Raji (cell line): ENCODE results near the gene SMIM44.

Experiments
- POLR2A ChIP-seq: IDR thresholded peaks from 2 replicates; pipeline ENCODE4 v1.6.1; 2011; ENCODE audit warnings: low read depth, low read length, control low read depth; ENCODE audit not compliant: insufficient read depth

The SMIM44 gene

GRCh38 chr19:3521104-3521445 lies 37.8 kb upstream of the SMIM44 start:
- TF ChIP-seq POLR2A, result no peak

DNA sequence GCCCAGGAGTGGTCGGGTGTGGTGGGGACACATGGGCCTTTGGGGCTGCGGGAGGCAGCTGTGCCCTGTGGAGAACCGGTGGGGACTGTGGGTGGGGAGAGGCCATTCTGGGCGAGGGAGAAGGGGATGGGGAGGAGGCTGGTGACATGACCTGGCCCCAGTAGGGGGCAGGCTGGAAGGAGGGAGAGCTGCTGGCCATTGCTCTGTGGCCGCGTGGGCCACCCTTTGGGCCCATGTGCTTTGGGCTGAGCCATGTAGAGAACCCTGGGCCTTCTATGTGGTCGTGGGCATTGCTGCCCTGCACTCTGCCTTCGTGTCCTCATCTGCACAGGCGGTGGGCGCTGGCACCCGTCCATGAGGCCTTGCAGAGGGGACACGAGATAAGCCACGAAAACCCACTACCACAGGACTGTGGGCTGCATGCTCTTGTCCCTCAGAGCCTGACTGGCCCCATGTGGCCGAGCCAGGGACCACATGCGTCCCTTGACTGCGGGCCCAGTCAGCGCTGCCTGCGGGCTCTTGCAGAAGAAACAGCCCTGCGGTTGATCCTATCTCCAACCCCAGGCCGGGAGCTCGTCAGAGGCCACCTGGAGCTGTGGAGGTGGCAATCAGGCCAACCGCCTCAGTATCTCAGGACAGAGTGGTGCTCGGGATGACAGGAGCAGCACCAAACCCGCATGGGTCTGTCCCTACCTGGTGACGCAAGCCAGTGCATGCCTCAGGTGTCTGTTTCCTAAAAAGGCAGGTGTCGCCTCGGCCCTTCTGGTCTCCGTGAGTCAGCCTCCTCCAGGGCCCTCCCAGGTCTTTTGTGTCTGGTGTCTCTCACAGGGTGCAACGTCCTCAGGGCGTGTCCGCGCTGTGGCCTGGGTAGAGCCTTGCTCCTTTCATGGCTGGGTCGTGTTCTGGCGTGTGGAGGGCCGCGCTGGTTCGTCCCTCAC lies 37.2 kb upstream of the SMIM44 start:
- no peak for TF ChIP-seq POLR2A

- no peak for TF ChIP-seq POLR2A
Observed at GRCh38 chr19:3519126-3519525, 35.9 kb upstream of the SMIM44 start.

DNA sequence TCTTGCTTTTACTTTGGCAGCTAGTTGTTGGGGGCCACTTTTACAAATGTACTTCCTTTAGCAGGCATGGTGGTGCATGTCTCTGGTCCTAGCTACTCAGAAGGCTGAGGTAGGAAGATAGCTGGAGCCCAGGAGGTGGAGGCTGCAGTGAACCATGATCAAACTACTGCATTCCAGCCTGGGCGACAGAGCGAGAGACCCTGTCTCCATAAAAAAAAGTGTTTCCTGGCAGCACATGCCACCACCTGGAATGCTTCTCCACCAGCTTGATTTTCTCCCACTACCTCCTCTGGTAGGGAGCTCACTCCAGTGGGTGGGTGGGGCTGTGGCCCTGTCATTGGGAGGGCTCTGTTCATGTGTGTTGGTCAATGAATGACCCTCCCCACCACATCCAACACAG lies 35.4 kb upstream of the SMIM44 start:
- TF ChIP-seq POLR2A, result no peak

DNA sequence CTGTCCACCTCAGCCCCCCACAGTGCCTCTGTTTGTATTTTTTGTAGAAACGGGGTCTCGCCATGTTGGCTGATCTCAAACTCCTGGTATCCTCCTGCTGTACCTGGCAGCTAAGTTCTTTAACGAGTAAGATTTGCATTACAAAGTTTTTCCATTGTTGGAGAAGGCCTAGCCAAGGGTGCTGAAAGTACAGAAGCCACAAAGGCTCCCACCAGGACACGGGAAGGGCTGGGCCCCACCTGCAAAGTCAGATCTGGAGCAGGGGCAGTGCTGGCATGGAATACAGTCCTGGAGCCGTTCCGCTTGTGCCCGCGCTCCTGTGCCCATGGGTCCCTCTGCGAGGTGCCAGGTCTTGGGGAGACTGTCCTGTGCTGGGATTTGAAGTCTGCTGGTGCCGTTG lies 35.0 kb upstream of the SMIM44 start:
- no peak for TF ChIP-seq POLR2A

- TF ChIP-seq POLR2A, result no peak
Observed at GRCh38 chr19:3517638-3518037, 34.4 kb upstream of the SMIM44 start.

DNA sequence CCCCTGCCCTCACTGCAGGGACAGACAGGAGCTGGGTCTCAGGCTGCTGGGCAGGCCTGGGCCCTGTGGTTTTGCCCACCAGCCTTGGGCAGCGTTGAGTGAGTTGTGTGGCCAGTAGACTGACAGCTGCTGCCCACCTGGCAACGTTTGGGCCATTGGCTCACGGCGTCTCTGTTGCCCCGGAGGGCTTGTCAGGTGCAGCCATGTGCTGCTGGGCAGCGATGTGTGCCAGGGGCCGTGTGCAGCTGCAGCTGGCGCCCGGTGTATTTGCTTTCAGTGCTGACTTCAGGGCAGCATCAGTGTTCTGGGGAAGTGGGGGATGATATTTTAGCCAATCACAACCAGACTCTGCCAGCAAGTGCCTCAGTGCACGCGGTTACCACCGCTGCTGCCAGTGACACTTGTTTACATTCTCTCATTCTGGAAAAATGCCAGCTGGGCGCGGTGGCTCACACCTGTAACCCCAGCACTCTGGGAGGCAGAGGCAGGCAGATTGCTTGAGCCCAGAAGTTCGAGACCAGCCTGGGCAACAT lies 33.5 kb upstream of the SMIM44 start:
- no peak for TF ChIP-seq POLR2A

- TF ChIP-seq POLR2A, result no peak
Observed at GRCh38 chr19:3515891-3516422, 32.7 kb upstream of the SMIM44 start.

DNA sequence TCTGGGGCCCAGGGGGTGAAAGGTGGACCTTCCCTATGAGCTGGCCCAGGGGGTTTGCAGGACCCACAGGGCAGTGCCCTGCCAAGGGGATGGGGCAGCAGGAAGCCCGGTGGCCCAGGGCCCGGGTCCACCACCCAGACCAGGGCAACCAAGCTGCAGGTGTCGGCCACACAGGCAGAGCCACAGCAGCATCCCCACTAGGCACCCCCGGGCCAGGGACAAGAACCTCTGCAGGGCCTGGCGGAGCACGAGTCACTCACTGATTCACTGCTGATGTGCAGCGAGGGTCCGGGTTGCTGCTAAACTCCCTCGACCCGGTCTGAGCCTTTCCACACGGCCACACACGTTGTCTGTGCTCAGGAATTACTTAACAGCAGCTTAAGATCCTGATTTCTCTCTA lies 31.7 kb upstream of the SMIM44 start:
- TF ChIP-seq POLR2A, result no peak

DNA sequence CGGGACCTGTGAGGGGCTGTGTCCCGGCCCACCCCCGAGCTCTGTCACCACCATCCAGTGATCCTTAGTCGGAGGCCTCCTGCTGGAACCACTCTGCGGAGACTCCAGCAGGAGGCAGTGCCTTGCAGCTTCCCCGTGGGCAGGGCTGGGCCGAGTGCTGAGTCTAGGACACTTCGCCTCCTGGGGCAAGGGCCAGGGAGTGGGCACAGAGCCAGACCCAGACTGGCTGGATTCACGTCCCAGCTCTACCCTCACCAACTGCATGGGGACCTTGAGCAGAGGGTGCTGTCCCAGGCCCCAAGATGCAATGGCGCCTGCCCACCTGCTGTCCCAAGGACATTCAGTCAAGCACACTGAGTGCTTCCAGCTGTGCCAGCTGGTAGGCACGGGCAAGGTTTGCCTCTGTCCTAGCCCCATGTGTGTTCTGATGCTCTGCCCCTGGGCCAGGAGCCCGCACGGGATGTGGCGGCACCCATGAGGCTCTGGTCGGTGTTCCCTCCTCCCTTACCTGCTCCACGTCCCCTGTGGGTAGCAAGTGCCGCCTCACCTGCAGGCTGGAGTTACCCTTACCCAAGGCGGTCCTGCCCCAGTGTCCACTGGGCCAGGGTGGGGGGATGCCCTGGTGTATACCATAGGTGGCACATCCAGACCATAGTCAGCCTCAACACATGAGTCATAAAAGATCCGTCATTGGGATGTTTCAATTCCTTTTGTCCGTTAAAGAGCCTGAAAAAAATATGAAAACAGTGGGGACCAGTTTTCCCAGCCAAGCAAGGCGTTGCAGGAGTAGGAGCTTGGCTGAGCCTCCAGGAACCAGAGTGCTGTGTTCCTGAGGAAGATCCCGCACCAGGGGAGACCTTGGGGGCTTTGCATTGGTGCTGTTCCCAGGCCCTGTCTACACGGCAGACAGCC lies 30.2 kb upstream of the SMIM44 start:
- TF ChIP-seq POLR2A, result no peak

DNA sequence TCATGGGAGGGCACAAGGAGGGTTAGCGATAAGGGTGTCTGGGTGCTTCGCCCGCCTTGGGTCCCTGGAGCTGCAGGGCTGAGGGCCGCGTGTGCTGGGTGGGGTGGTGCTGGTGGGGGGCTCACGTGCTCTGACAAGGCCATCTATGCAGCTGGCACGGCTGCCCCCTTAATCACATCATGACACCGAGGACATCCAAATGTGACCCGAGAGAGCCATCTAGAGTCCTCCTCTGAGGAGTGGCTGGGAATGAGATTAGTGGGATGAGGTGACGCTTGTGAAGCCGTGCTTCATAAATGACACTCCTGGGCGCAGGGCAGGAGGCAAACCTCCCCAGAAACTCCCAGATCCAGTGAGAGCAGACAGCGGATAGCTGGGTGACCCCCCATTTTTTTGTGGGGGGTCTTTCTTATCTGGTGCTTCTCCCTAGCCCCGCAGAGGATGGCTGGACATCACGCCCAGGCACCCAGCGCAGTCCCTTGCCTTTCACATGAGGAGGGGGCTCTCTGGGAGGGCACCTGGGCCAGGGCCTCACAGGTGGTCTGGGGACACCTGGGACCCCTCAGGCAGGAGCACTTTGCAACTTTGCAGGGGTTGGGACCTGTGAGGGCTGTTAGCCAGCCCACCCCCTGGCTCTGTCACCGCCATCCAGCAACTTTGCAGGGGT lies 29.5 kb upstream of the SMIM44 start:
- TF ChIP-seq POLR2A, result no peak

- no peak for TF ChIP-seq POLR2A
Observed at GRCh38 chr19:3511506-3512251, 28.4 kb upstream of the SMIM44 start.

DNA sequence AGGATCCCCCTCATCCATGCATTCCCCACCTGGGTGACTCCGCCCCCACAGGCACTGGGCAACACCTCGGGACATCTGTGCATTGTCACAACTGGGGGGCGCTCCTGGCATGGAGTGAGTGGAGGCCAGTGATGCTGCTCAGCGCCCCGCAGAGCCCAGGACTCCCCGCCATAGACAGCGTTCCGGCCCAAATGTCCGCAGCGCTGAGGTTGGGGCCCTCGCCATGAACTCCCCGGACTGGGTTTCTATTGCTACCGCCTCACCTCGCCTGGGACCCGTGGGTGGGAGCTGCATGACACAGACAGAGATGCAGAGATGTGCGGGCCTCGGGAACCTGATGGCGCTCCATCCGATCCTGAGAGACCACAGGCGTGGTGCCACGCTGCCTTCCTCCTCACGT lies 27.5 kb upstream of the SMIM44 start:
- TF ChIP-seq POLR2A, result no peak

DNA sequence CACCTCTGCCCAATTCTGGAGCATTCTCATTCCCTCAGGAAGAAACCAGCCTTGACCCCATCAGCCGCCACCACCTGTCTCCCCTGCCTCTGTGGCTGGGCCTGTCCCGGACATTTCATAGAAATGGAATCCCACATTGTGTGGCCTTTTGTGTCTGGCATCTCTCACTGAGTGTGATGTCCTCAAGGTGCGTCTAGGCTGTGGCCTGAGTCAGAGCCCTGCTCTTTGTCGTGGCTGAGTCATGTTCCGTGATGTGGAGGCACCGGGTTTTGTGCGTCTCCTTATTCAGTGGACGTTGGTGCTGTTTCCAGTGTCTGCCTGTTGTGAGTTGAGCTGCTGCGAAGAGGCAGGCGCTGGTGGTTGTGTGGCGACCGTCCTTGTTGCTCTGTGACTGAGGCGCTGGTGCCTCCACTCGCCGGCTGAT lies 26.3 kb upstream of the SMIM44 start:
- no peak for TF ChIP-seq POLR2A
